Activated CD8-positive, alpha-beta memory T cell treated with anti-CD3 and anti-CD28 coated beads, Interleukin-2, amount 50 U/mL, for 4 hours (primary cell): ENCODE measurements around the gene CCDC172.
"Not testable (repeated sequence)": the region's sequence is repeated elsewhere in the genome, so short reads cannot be mapped to it uniquely, and the experiment has no call there.

Experiments
- DNase-seq: peaks from one replicate; pipeline ENCODE4 v3.0.0-alpha.2; 2020

CCDC172 gene

GRCh38 chr10:116352125-116352524 lies 27.9 kb downstream of the CCDC172 start:
- no peak for DNase-seq

DNA sequence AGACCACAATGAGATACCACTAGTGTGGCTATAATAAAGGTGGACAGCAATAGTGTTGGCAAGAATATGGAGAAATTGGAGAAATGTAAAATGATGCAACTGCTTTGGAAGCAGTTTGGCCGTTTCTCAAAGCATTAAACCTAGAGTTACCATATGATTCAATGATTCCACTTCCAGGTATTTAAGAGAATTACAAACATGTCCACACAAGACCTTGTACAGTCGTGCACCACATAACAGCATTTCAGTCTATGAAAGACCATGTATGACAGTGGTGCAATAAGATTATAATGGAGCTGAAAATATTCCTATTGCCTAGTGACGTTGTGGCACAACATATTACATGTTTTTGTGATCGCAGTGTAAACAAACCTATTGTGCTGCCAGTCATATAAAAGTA lies 29.6 kb downstream of the CCDC172 start:
- no peak for DNase-seq

DNA sequence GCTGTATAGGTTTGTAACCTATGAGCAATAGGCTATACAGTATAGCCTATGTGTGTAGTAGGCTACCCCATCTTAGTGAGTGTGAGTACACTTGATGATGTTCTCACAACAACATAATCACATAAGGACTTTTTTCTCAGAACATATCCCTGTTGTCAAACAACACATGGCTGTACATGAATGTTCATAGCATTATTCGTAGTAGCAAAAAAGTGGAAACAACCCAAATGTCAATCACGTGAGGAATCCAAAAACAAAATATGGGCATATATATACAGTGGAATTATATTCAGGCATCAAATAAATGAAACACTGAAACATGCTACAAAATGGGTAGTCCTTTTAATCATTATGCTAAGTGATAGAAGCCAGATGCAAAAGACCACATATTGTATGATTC lies 31.1 kb downstream of the CCDC172 start:
- no peak for DNase-seq

DNA sequence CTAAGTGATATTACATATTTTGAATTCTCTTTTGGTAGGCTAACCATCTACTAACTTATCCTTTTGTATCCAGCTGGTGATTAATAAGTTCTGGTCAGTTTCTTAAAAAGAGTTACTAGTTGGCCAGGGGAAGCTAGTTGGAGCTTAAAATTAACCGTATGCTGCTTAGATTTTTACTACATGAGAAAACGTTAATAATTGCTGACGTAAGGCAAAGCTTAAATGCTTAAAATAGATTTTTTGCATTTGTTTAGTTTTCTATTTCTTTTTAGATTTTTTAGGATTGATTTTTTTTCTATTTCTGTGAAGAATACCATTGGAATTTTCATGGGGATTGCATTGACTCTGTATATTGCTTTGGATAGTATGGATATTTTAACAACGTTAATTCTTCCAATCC lies 32.6 kb downstream of the CCDC172 start:
- DNase-seq, result no peak

DNA sequence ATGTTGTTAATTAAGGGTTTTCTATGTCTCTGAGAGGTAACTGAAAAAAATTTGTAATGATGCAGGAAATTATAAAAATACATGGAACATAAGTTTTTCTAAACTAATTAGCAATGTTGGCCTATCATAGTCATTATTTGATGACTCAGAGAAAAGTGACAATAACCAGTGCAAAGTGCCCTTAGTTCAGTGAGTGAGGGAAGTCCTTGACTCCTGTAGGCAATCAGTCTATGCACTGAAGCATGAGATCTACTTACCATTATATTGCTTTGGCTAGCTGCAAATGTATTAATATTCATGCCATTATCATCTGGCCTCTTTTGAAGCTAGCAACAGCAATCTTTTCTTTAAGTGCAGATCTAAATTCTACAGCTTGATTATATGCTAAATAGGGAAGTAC lies 40.6 kb downstream of the CCDC172 start:
- DNase-seq, result no peak

DNA sequence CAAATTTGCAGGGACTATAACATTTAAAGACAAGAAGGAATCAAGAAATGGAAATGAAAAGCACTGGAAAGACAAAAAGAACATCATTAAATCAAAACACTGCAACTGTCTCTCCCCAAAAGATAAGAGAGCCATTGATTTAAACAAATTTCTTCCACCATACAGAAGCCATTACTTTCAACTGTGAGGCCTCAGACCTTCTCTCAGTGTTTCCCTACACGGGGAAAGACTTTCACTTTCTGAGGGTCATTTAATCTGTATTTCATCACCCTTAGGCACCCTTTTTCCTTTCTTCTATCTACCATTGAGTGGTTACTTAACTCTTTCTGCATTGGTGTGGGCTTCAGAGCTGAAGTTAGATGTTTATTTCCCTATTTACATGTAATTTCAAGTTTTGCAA lies 47.5 kb downstream of the CCDC172 start:
- DNase-seq, result no peak

DNA sequence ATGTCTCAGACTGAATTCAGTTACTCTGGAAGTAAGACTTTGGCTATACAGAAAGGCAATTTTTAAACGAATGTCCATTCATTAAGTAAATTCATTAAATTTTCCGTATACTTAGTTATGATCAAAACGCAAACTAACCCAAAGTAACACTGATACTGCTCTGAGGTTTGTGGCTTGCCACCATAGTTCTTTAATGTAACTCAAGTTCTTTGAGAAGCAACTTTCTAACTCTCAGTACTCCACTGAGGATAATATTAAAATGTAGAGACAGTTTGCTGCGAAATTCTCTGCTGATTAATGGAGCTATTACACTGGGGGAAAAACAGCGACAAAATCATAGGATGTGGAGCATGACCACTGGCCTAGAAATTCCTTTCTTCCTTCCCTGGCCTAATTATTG lies 58.0 kb downstream of the CCDC172 start:
- no peak for DNase-seq

DNA sequence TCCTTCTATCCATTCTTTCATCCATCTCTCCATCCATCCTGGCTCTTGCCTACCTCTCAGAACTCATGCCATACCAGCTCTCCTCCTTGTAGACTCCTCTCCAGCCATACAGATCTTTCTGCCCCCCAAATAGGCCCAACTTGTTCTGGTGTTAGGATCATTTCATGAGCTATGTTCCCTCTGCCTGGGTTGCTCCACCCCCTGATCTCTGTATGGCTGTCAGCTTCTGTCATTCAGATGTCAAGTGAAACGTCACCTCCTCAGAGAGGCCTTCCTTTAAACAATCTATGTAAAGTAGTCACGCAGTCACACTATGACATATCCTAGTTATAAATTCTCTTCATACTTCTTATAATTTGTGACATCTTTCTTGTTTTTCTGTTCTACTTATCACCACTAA lies 61.1 kb downstream of the CCDC172 start:
- no peak for DNase-seq

- no peak for DNase-seq
These were observed 62.0 kb downstream of the CCDC172 start for GRCh38 chr10:116385994-116386809.

GRCh38 chr10:116393246-116393831 lies 69.1 kb downstream of the CCDC172 start:
- DNase-seq, result not testable (repeated sequence)

- no peak for DNase-seq
These were observed 71.2 kb downstream of the CCDC172 start for GRCh38 chr10:116395223-116395985.

GRCh38 chr10:116398224-116398623 lies 74.0 kb downstream of the CCDC172 start:
- no peak for DNase-seq

GRCh38 chr10:116402858-116403257 lies 78.6 kb downstream of the CCDC172 start:
- no peak for DNase-seq

DNA sequence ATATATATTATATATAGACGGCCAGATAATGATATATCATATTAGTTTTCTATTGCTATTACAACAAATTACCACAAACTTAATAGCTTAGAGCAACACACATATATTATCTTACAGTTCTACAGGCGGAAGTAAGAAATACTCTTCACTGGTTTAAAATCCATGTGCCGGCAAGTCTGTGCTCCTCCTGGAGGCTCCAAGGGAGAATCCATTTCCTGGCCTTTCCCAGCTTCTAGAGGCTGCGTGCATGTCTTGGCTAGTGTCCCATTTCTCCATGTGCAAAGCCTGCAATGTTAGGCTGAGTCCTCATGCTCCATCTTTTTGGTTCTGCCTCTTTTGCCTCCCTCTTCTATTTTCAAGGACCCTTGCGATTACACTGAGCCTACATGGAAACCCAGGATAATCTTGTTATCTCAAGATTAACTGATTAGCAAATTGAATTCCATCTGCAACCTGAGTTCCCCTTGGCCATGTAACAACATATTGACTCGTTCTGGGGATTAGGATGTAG lies 79.5 kb downstream of the CCDC172 start:
- DNase-seq, result no peak

- DNase-seq, result no peak
These were observed 84.5 kb downstream of the CCDC172 start for GRCh38 chr10:116408719-116409118.

DNA sequence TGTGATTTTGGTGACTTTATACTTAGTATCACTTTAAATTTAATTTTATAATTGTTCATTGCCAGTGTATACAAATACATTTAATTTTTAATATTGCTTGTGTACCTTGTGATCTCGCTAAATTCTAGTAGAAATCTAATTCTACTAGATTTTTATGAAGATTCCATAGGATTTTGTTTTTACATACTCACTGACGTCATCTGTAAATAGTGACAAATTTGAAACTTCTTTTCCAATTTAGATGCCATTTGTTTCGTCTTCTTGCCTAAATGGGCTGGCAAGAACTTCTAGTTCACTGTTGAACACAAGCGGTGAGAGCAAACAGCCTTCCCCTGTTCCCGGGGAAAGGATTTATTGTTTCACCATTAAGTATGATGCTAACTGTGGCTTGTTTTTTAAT lies 86.1 kb downstream of the CCDC172 start:
- no peak for DNase-seq

DNA sequence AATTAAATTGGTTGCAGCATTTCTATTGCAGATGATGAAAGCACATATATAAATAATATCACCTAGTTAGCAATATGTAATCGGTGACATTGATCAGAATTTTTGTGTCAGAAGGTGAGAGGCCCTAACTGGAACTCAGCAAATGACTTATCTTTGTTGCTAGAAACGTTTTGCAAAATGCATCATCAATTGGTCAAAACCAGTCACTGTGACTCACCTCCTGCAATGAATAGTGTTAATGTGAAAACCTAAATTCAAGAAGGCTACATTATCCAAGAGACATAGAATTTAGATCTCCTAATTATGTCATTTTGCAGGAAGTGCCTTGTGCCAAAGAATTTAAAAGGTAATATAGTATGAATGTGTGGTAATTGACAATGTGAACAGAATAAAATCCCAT lies 93.6 kb downstream of the CCDC172 start:
- DNase-seq, result no peak

GRCh38 chr10:116418389-116418788 lies 94.1 kb downstream of the CCDC172 start:
- DNase-seq, result no peak

GRCh38 chr10:116421815-116422214 lies 97.6 kb downstream of the CCDC172 start:
- DNase-seq, result no peak

- no peak for DNase-seq
These were observed 103.4 kb downstream of the CCDC172 start, which contains the start of gene PNLIPRP3 for GRCh38 chr10:116427671-116428070. TSS of gene PNLIPRP3 (plus strand) at chr10:116427847. CDS start at chr10:116428013, 166 bp downstream.

- DNase-seq, result no peak
These were observed 105.2 kb downstream of the CCDC172 start for GRCh38 chr10:116429288-116429977.
